NCI-H2196 (cell line): ENCODE measurements around the gene IL1A.

Experiments used
- DNase-seq: peaks from one replicate; lab custom pipeline; 2025; ENCODE audit not compliant: unreplicated experiment; lab: John Stamatoyannopoulos, UW

Gene IL1A

GRCh38 chr2:112793449-112793978, 9.2 kb upstream of the IL1A start:
- no peak for DNase-seq

- no peak for DNase-seq
Observed at GRCh38 chr2:112792419-112792818, 8.1 kb upstream of the IL1A start.

- DNase-seq: no peak
Observed at GRCh38 chr2:112791693-112792230, 7.5 kb upstream of the IL1A start.

- no peak for DNase-seq
Observed at GRCh38 chr2:112791019-112791418, 6.7 kb upstream of the IL1A start.

- no peak for DNase-seq
Observed at GRCh38 chr2:112790305-112790704, 6.0 kb upstream of the IL1A start.

- no peak for DNase-seq
Observed at GRCh38 chr2:112789186-112789585, 4.9 kb upstream of the IL1A start.

GRCh38 chr2:112788653-112789052, 4.4 kb upstream of the IL1A start:
- DNase-seq: no peak

- DNase-seq: no peak
Observed at GRCh38 chr2:112787729-112788393, 3.6 kb upstream of the IL1A start.

GRCh38 chr2:112787294-112787693, 3.0 kb upstream of the IL1A start:
- no peak for DNase-seq

GRCh38 chr2:112783187-112783714, 1.0 kb downstream of the IL1A start:
- no peak for DNase-seq

- no peak for DNase-seq
Observed at GRCh38 chr2:112782234-112782799, 2.0 kb downstream of the IL1A start.

- no peak for DNase-seq
Observed at GRCh38 chr2:112779598-112779997, 4.7 kb downstream of the IL1A start.

GRCh38 chr2:112777036-112777435, 7.3 kb downstream of the IL1A start:
- no peak for DNase-seq

GRCh38 chr2:112776113-112776512, 8.2 kb downstream of the IL1A start:
- no peak for DNase-seq

GRCh38 chr2:112774536-112775285, 9.6 kb downstream of the IL1A start:
- DNase-seq: no peak

- no peak for DNase-seq
Observed at GRCh38 chr2:112773556-112773955, 10.7 kb downstream of the IL1A start.

- DNase-seq: no peak
Observed at GRCh38 chr2:112772911-112773475, 11.3 kb downstream of the IL1A start.

GRCh38 chr2:112772322-112772721, 12.0 kb downstream of the IL1A start:
- no peak for DNase-seq

- DNase-seq: peak; percentile 13
Observed at GRCh38 chr2:112768432-112768831, 15.9 kb downstream of the IL1A start.

- DNase-seq: no peak
Observed at GRCh38 chr2:112767693-112768330, 16.5 kb downstream of the IL1A start.

GRCh38 chr2:112765251-112765650, 19.0 kb downstream of the IL1A start:
- DNase-seq: peak; percentile 16
